ENCODE results near the gene ALG2. TPM values are rescaled to one million over a fixed set of nuclear protein-coding genes. Genes with fewer than 3 reads are reported as not detected.

ALG2 gene
- total RNA-seq, 6 experiments from 2014 or later: 26.2 to 32.6 (median 27.7) TPM

DNA sequence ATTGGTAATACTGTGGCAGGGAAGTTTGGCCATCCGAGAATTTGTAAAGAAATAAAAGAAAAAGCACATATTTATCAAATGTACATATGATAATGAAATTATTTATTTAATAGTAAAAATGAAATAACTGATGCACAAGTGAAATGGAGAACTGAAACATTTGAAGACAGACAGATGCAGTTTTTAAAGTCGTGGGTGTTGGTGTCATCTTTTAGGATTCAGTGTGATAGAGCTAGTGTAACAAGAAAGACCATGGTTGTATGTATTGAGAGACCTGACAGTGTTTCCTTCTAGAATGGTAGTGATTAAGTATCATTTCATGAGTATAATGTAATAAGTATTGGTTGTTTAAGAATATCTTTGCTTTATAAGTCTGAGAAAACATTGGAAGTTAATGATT is 2.7 kb upstream of the ALG2 start:
- Histone ChIP-seq H3K36me3 (peaks cover 0 to 20% (median 10%) of the 10 kb centered on the region in 4 donors), H3K4me1 (peaks cover 0 to 32% (median 18%) of the 10 kb centered on the region in 4 donors), H3K27me3 (no peaks in the 10 kb centered on the region), H3K9me3 (no peaks in the 10 kb centered on the region), H3K27ac (no peak overlapping the region), H3K4me3 (no peak overlapping the region)
- no peak for DNase-seq
- 81% methylated on average over 2 of the region's 2 CpGs for WGBS (ENCODE audit: insufficient coverage, low coverage, low lambda C conversion rate, missing lambda C conversion rate)
- ATAC-seq: no peak
- TF ChIP-seq, protein P1, sequence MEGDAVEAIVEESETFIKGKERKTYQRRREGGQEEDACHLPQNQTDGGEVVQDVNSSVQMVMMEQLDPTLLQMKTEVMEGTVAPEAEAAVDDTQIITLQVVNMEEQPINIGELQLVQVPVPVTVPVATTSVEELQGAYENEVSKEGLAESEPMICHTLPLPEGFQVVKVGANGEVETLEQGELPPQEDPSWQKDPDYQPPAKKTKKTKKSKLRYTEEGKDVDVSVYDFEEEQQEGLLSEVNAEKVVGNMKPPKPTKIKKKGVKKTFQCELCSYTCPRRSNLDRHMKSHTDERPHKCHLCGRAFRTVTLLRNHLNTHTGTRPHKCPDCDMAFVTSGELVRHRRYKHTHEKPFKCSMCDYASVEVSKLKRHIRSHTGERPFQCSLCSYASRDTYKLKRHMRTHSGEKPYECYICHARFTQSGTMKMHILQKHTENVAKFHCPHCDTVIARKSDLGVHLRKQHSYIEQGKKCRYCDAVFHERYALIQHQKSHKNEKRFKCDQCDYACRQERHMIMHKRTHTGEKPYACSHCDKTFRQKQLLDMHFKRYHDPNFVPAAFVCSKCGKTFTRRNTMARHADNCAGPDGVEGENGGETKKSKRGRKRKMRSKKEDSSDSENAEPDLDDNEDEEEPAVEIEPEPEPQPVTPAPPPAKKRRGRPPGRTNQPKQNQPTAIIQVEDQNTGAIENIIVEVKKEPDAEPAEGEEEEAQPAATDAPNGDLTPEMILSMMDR (IDR thresholded peaks at IDR 0.05): no peak
- no peak for TF ChIP-seq POLR2A (IDR thresholded peaks at IDR 0.05)
- intact Hi-C loops (cut with DNase I): no loop called here

DNA sequence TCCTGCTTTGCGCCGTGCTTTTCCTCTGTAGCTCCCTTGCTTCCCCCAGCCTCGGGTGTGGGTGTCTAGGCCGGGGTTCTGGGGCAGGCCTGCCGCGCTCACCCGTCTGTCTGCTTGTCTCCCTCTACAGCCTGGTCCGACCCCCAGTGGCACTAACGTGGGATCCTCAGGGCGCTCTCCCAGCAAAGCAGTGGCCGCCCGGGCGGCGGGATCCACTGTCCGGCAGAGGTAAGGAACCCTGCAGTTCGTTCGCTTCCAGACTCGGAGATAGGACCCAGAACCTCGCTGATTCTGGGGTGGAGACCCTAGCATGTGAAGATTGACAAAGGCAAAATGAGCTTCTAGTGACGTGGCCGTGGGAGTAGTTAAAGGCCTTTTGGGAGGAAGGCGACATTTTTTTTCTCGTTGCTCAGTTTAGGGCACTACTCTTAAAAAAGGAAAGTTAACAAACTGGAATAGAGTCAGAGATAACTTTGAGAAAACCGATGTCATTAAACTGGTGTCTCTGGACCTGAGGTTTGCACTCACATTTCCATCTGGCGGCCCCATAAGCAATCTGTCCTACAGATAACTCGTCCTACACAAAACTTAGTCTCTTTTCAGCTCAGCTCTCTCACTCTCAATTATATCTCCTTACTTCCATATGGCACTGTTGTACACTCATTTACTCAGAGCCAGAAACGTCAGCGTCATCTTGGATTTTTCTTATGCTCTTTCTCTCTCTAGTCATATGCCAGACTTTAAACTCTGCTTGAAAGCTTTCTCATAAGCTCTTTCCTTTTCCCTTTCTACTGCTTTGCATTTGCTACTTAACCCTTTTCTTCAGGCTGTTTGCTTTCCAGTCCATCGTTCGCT is 901 bp upstream of the ALG2 start:
- H3K4me3 ChIP-seq: peak overlapping the region; percentile 81 to 98 (median 94)
- 4% methylated on average over 22 of the region's 30 CpGs for WGBS (ENCODE audit: insufficient coverage, low coverage, low lambda C conversion rate, missing lambda C conversion rate)
- H3K27me3 ChIP-seq: no peaks in the 10 kb centered on the region
- H3K36me3 ChIP-seq: peaks cover 0 to 6% (median under 1%) of the 10 kb centered on the region in 4 donors
- no peak for DNase-seq
- H3K4me1 ChIP-seq: peaks cover 0 to 35% (median 18%) of the 10 kb centered on the region in 4 donors
- H3K27ac ChIP-seq: peak overlapping the region; percentile 99
- TF ChIP-seq, protein P1 (IDR thresholded peaks at IDR 0.05): no peak
- no peak for TF ChIP-seq POLR2A (IDR thresholded peaks at IDR 0.05)
- intact Hi-C loops (cut with DNase I): no loop called here
- no peaks in the 10 kb centered on the region for H3K9me3 ChIP-seq
- peak; percentile 28 to 39 (median 38) for ATAC-seq

DNA sequence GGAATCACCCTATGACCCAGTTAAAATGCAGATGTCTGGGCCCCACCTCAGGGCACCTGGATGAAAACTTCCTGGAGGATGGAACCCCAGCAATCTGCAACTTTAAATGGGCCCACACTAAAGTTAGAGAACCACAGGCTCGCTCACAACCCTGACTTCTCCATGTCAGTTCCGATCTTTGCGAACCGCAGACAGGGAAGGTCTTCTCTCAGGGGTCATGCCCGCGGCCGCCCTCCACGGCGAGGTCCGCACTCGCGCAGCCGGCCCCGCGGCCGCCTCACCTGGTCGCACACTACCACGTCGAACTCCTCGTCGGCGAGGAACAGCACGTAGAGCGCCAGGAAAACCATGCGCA is 499 bp downstream of the ALG2 start:
- H3K27ac ChIP-seq: peak overlapping the region; percentile 99
- H3K36me3 ChIP-seq: peaks cover 0 to 4% (median 0%) of the 10 kb centered on the region in 4 donors
- H3K27me3 ChIP-seq: no peaks in the 10 kb centered on the region
- H3K4me1 ChIP-seq: peaks cover 0 to 36% (median 20%) of the 10 kb centered on the region in 4 donors
- peak overlapping the region; percentile 81 to 98 (median 94) for H3K4me3 ChIP-seq
- intact Hi-C loops (cut with DNase I): no loop called here
- TF ChIP-seq, protein P1 (IDR thresholded peaks at IDR 0.05): no peak
- TF ChIP-seq POLR2A (IDR thresholded peaks at IDR 0.05): no peak
- H3K9me3 ChIP-seq: no peaks in the 10 kb centered on the region
- ATAC-seq: peak in 2 of 4 donors; percentile 3 to 18
- 0% methylated on average over 17 of the region's 25 CpGs for WGBS (ENCODE audit: insufficient coverage, low coverage, low lambda C conversion rate, missing lambda C conversion rate)
- peak in 1 of 3 donors; percentile 57 for DNase-seq

DNA sequence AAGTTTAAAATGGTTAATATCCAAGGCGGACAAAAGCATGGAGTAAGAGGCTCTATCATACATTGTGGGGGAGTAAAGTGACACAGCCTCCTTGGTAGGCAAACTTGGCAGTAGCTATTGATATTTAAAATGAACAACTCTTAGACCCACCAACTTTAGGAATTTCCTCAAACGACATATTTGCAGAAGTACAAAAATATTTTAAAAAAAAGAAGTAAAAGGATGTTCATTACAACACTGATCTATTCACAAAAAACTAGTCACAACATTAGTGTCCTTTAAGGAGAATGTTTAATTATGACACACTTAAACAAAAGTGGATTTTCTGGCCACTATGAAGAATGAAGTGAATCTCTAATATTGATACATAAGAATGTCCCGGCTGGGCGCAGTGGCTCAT is 1.7 kb downstream of the ALG2 start:
- TF ChIP-seq, protein P1 (IDR thresholded peaks at IDR 0.05): no peak
- TF ChIP-seq POLR2A (IDR thresholded peaks at IDR 0.05): no peak
- DNase-seq: no peak
- intact Hi-C loops (cut with DNase I): no loop called here
- Histone ChIP-seq H3K4me3 (peak overlapping the region in 2 of 3 donors; percentile 94 to 98), H3K27me3 (no peaks in the 10 kb centered on the region), H3K4me1 (peaks cover 0 to 36% (median 20%) of the 10 kb centered on the region in 4 donors), H3K9me3 (no peaks in the 10 kb centered on the region), H3K27ac (no peak overlapping the region), H3K36me3 (peaks cover 0 to 4% (median 0%) of the 10 kb centered on the region in 4 donors)
- 80% methylated on average over 4 of the region's 4 CpGs for WGBS (ENCODE audit: insufficient coverage, low coverage, low lambda C conversion rate, missing lambda C conversion rate)
- ATAC-seq: no peak
